GM21528 (cell line): ENCODE results near the gene TMIGD2.
A peak's percentile ranks its signal among the peaks of the same experiment; 100 is the strongest.
"Not testable (repeated sequence)": the region's sequence is repeated elsewhere in the genome, so short reads cannot be mapped to it uniquely, and the experiment has no call there.

Experiments
- ATAC-seq: cut with Tn5 transposase; IDR thresholded peaks from one replicate; pipeline ENCODE4 v1.9.1; 2021; ENCODE audit warnings: mild to moderate bottlenecking, moderate library complexity; ENCODE audit not compliant: unreplicated experiment, low FRiP score

TMIGD2 gene

GRCh38 chr19:4268816-4269430 lies 33.3 kb downstream of the TMIGD2 start:
- ATAC-seq = no peak

DNA sequence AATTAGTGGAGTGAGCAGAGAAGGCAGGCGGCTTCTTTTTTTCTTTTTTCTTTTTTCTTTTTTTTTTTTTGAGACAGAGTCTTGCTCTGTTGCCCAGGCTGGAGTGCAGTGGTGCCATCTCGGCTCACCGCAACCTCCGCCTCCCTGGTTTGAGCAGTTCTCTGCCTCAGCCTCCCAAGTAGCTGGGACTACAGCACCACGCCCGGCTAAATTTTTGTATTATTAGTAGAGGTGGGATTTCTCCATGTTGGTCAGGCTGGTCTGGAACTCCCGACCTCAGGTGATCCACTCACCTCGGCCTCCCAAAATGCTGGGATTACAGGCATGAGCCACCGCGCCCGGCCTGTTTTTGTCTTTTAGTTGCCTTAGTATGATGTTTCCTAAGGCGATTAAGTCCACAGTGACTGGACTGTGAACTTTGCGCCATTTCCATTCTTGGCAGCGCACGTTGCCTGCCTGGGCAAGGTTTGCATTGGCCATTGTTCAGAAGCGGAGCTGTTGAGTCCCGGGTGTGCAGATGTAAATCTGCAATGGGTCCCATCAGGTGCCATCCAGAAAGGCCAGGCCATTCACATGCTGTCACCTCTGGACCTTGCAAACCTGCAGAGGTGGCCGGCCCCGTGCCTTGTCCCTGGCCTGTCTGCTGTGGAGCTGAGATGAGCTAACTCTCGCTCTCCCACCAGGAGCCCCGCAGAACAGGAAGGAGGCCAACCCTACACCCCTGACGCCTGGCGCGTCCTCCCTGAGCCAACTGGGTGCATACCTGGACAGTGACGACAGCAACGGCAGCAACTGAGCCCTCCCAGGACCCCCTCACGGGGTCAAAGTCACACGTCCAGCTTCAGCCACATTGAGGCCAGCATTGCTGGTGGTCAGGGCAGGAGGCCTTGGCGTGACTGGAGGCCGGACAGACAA lies 34.0 kb downstream of the TMIGD2 start:
- ATAC-seq = no peak

DNA sequence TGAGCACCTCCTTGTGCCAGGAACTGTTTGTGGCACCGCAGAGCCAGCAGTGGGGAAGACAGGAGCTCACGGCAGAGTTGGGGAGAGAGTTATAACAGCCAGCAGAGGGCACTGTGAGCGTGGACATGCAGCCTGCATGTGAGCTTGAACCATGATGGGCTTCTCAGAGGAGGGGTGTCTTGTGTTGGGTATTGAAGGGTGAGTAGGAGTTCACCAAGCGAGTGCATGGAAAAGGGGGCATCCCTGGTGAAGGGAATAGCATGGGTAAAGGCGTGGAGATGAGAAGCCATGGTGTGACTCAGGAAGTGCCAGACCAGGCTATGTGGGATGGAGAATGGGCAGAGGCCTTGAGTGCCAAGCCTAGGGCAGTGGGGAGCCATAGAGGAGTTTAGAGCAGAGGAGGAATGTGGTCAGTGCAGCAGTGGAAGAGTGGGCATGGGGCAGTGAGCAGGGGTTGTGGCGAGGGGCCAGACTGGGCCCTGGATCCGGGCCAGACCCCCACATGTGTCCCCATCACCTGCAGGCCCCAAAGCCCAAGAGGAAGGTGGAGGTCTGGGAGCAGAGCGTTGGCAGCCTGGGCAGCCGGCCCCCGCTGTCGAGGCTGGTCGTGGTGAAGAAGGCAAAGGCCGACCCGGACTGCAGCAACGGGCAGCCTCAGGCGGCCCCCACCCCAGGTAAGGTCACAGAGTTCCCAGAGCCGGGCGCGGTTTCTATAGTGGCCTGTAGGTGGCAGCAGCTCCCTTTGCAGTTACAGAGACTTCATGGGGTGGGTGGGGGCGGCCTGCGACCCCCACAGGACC lies 34.9 kb downstream of the TMIGD2 start:
- no peak for ATAC-seq

DNA sequence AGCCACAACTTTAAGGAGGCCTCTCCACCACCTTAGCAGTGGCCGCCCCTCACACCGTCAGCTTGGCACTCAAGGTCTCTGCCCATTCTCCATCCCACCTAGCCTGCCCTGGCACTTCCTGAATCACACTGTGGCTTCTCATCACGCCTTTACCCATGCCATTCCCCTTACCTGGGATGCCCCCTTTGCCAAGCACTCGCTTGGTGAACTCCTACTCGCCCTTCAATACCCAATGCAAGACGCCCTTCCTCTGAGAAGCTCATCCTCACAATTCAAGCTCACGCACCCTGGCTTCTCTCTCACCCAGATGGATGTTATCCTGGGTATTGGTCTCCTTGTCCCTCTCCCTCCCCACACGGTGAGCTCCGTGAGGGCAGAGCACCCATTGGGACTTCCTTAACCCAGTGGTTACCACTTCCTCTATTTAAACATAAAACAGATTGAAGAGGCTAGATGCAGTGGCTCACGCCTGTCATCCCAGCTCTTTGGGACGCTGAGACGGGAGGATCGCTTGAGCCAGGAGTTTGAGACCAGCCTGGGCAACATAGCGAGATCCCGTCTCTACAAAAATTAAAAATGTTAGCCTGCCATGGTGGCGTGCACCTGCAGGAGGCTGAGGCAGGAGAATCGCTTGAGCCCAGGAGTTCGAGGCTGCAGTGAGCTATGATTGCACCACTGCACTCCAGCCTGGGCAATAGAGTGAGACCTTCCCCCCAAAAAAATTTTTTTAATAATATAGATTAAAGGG lies 35.8 kb downstream of the TMIGD2 start:
- ATAC-seq = no peak

DNA sequence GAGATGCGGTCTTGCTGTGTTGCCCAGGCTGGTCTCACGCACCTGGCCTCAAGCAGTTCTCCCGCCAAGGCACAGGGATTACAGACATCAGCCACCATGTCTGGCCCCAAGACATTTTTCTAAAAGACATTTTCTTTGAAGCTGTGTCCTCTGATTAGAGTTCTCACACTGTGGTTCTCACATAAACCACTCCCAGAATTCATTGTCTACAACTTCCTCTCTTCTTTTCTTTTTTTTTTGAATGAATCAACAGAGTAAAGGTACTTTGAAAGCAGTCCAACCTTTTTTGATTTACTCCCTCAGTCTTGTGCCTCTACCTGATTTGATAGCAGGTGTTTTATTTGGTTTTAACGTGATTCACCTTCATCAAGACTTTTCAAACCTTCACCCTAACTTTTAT lies 37.4 kb downstream of the TMIGD2 start:
- ATAC-seq = no peak

DNA sequence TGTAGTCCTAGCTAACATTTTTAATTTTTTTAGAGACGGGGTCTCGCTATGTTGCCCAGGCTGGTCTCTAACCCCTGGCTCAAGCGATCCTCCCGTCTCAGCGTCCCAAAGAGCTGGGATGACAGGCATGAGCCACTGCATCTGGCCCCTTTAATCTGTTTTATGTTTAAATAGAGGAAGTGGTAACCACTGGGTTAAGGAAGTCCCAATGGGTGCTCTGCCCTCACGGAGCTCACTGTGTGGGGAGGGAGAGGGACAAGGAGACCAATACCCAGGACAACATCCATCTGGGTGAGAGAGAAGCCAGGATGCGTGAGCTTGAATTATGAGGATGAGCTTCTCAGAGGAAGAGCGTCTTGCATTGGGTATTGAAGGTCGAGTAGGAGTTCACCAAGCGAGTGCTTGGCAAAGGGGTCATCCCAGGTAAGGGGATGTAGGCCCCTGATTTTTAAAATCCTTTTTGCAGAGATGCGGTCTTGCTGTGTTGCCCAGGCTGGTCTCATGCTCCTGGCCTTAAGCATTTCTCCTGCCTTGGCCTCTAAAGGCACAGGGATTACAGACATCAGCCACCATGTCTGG lies 41.5 kb downstream of the TMIGD2 start:
- no peak for ATAC-seq

- no peak for ATAC-seq
Observed at GRCh38 chr19:4258181-4258580, 44.0 kb downstream of the TMIGD2 start.

DNA sequence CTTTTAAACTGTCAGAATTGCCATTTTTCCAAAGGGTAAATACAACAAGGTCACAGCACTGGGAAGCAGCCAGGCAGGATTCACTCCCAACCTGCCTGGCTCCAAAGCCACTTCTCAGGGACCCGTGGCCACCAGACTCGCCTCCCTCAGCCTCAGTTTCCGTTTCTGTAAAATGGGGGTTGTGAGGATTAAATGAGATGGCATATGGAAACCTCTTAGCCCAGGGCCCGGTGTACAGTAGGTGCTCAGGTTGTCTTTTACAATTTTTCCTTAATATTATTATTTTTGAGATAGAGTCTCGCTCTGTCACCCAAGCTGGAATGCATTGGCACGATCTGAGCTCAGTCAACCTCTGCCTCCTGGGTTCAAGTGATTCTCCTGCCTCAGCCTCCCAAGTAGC lies 45.2 kb downstream of the TMIGD2 start:
- ATAC-seq = no peak

GRCh38 chr19:4256563-4256962 lies 45.6 kb downstream of the TMIGD2 start:
- ATAC-seq = no peak

GRCh38 chr19:4246767-4247593 lies 55.2 kb downstream of the TMIGD2 start, which contains the start of gene YJU2:
Gene YJU2 (plus strand): TSS chr19:4247080. CDS start chr19:4247147, 67 bp downstream.
- peak; percentile 81 for ATAC-seq

DNA sequence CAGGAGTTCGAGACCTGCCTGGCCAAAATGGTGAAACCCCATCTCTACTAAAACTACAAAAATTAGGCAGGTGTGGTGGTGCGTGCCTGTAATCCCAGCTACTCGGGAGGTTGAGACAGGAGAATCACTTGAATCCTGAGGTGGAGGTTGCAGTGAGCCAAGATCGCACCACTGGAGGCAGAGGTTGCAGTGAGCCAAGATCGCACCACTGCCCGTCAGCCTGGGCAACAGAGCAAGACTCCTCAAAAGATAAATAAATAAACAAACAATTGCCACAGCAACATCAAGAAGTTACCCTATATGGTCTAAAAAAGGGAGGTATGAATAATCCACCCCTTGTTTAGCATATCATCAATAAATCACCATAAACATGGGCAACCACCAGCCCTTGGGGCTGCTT lies 56.3 kb downstream of the TMIGD2 start:
- not testable (repeated sequence) for ATAC-seq
